Epithelial cell of esophagus (primary cell): Measurements from ENCODE around the gene PBX1.

Experiments
- DNase-seq: peaks from one replicate; pipeline ENCODE4 v3.0.0; 2010; ENCODE audit warnings: low read depth
- H3K4me3 ChIP-seq: 2 replicates; pipeline ENCODE4 v1.5.1; 2011; ENCODE audit warnings: mild to moderate bottlenecking, low read length, control low read depth
- TF ChIP-seq, protein P1 (sequence below): IDR thresholded peaks from 2 replicates; pipeline ENCODE4 v1.5.1; 2011; ENCODE audit warnings: low read depth, mild to moderate bottlenecking, low read length, control low read depth, inconsistent platforms; ENCODE audit not compliant: insufficient read depth; ENCODE audit errors: missing control alignments

PBX1 gene

DNA sequence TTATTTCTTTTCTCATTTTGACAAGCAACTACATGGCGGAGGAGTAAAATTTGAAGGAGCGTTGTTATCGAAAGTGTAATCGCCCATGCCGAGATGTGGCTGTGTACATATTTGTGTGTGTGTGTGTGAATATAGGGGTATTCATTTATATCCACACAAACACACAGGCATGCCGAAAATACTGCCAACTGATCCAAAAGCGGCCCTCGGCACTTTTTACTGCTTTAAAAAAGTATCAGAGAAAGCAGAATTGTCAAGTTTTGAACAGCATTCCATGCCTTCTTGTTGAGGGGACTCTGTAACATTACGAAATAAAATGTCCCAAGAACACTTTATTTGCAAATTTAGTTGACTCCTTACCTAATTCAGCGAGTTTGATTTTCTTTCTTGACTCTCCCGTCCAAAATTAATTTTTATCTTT, 1.1 kb downstream of the PBX1 start:
- TF ChIP-seq, protein P1, sequence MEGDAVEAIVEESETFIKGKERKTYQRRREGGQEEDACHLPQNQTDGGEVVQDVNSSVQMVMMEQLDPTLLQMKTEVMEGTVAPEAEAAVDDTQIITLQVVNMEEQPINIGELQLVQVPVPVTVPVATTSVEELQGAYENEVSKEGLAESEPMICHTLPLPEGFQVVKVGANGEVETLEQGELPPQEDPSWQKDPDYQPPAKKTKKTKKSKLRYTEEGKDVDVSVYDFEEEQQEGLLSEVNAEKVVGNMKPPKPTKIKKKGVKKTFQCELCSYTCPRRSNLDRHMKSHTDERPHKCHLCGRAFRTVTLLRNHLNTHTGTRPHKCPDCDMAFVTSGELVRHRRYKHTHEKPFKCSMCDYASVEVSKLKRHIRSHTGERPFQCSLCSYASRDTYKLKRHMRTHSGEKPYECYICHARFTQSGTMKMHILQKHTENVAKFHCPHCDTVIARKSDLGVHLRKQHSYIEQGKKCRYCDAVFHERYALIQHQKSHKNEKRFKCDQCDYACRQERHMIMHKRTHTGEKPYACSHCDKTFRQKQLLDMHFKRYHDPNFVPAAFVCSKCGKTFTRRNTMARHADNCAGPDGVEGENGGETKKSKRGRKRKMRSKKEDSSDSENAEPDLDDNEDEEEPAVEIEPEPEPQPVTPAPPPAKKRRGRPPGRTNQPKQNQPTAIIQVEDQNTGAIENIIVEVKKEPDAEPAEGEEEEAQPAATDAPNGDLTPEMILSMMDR, result no peak
- no peak for DNase-seq
- peak overlapping the region; percentile 54 for H3K4me3 ChIP-seq

DNA sequence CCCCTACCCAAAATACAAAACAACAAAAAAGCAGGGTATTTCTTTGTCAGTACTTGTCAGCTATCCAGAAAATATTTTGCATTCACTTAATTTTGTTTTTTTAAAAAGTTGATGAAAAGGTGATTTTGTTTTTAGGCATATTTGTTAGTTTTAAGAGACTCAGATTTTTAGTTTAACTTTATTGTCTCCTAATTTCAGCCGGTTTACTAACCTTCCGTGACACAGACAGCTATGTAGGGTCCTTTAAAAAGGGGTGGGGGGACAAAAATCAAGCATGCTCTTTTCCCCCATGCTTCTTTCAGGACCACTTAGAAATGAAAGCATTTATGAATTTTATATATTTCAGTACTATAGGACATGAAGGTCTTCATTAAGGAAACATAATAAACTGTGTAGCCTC, 1.6 kb downstream of the PBX1 start:
- TF ChIP-seq, protein P1, result no peak
- peak overlapping the region; percentile 54 for H3K4me3 ChIP-seq
- no peak for DNase-seq

DNA sequence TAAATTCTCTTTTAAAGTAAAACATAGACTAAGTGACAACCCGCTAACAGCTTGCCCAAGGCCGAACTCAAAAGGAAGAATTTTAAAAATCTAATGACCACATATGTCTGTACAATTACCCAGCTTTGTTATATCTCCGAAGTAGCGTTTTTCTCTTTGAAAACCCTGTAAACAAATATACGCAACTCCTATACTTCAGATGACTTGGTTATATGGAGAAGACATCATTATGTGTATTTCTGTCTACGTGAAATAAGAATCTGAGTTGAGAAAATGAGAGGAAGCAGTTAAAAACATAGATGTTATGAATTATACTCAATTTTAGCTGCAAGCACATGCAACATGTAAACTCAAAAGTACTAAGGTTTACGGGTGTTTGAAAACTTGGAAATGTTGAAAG, 2.0 kb downstream of the PBX1 start:
- DNase-seq, result no peak

DNA sequence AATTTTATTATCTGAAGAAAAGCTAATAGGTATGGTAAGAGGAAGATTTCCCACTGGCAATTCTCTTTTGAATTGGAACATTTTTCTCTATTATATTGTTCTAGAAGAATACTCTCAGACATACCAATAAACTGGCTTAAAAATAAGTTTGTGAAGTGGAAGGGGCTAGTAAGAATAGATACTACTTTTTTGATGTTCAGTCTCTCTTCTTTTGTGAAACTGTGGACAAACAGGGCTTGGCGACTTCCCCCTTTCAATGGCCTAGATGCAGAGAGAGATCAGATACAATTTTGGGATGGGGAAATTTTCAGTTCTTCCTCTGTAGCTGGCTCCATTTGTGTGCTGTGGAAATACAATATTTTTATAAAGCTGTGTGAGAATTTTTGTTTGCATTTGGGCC, 2.5 kb downstream of the PBX1 start:
- peak overlapping the region; percentile 54 for H3K4me3 ChIP-seq
- no peak for DNase-seq
- TF ChIP-seq, protein P1, result no peak

More for the DNA sequence above, 2.0 kb downstream of the PBX1 start:
- TF ChIP-seq, protein P1, result no peak
- H3K4me3 ChIP-seq, result peak overlapping the region; percentile 54

DNA sequence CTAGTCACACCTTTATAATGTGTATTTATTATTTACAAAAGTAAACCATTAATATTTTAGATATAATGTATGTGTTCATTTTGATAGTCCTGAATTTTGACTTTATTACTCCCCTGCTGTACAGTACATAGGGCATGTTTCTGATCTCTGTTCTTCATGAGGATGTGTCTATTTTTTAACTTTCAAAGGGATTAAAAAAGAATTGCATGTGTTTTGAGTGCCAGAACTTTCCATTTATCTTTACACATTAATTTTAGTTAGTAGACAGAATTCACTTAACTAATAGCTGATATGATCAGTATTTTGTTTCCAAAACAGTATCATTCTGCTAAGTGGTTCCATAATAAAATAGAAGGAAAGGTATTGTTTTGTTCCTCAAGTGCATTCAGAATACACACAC, 3.1 kb downstream of the PBX1 start:
- peak overlapping the region; percentile 54 for H3K4me3 ChIP-seq
- DNase-seq, result no peak
- TF ChIP-seq, protein P1, result no peak

DNA sequence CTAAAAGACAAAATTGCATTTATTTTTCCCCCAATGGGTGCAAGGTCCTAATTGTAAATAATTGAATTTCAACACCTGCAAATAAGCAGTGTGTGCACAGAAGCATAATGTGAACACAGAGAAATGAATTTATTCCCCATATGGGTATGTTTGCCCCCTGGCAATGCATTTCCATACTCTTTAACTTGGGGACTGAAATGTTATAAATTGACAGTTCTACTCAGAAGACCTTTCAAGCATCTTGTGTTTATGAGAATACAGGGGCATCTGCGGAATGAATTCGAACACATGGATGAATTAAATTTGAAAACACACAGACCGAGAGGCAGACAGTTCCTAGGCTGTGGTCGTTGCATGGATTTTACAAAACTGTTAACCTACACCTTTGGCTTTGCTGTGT, 3.5 kb downstream of the PBX1 start:
- no peak for DNase-seq
- TF ChIP-seq, protein P1, result no peak

DNA sequence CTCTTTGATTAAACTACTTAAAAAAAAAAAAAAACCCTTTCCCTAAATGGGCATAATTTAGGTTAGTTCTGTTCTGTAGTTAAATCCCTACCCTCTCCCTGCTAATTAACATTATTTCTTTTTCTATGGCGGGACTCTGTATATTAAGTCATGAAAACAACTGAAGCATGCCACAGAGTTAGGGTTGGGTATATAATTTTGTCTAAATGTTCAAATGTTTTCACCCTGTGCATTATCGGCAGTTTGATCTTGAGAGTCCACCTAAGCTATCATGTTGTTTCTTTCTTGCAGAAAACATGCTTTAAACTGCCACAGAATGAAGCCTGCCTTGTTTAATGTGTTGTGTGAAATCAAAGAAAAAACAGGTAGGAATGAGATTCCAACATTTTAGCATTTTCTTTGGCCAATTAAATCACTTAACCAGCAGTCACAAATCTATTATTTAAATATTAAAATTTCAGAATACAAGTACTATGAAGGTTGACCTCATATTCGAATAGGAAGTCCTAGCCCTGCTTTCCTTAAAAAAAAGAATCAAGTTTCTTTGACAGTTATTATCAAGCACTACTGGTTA, 4.0 kb downstream of the PBX1 start:
- no peak for DNase-seq
- TF ChIP-seq, protein P1, result no peak
- peak overlapping the region; percentile 40 for H3K4me3 ChIP-seq

More for the DNA sequence above, 3.5 kb downstream of the PBX1 start:
- H3K4me3 ChIP-seq, result peak overlapping the region; percentile 40
